Neural progenitor cell (in vitro differentiated cells): Measurements from ENCODE around the gene LRP5. TPM values are rescaled to one million over a fixed set of nuclear protein-coding genes. Genes with fewer than 3 reads are reported as not detected.

ENCODE experiments used
- DNase-seq: peaks from one replicate; pipeline ENCODE4 v3.0.0-alpha.2; 2016; ENCODE audit warnings: low spot score
- H2AFZ ChIP-seq: fragments of 200-600 bp; sonication (generic); replicated peaks from 2 replicates; pipeline ENCODE4 v1.6.1; 2016; ENCODE audit warnings: antibody characterized with exemption
- H3F3A ChIP-seq: fragments of 200-600 bp; sonication (generic); 2 replicates; pipeline ENCODE4 v1.6.1; 2016; ENCODE audit warnings: antibody characterized with exemption, low read depth
- H3K27ac ChIP-seq: fragments of 200-600 bp; sonication (generic); 2 replicates; pipeline ENCODE4 v1.5.1; 2016; ENCODE audit warnings: mild to moderate bottlenecking
- H3K27me3 ChIP-seq: fragments of 200-600 bp; sonication (generic); 2 replicates; pipeline ENCODE4 v1.6.1; 2016; ENCODE audit warnings: mild to moderate bottlenecking, moderate library complexity
- H3K36me3 ChIP-seq: fragments of 200-600 bp; sonication (generic); 2 replicates; pipeline ENCODE4 v1.5.1; 2016
- H3K4me1 ChIP-seq: fragments of 200-600 bp; sonication (generic); 2 replicates; pipeline ENCODE4 v1.6.1; 2016; ENCODE audit warnings: mixed run types
- H3K4me2 ChIP-seq: fragments of 200-600 bp; sonication (generic); 2 replicates; pipeline ENCODE4 v1.6.1; 2016
- H3K4me3 ChIP-seq: fragments of 200-600 bp; sonication (generic); 2 replicates; pipeline ENCODE4 v1.5.1; 2016
- H3K79me2 ChIP-seq: fragments of 200-600 bp; sonication (generic); 2 replicates; pipeline ENCODE4 v1.6.1; 2016; ENCODE audit warnings: low read depth
- H3K9ac ChIP-seq: fragments of 200-600 bp; sonication (generic); 2 replicates; pipeline ENCODE4 v1.6.1; 2016
- H3K9me3 ChIP-seq: fragments of 200-600 bp; sonication (generic); 2 replicates; pipeline ENCODE4 v1.5.1; 2016; ENCODE audit warnings: low read depth
- H4K20me1 ChIP-seq: fragments of 200-600 bp; sonication (generic); 2 replicates; pipeline ENCODE4 v1.6.1; 2016; ENCODE audit warnings: low read depth
- H3K27ac Mint-ChIP-seq: 3 replicates; pipeline ENCODE4 v1.8.0; 2021; ENCODE audit warnings: mixed read lengths
- H3K27me3 Mint-ChIP-seq: 2 replicates; pipeline ENCODE4 v1.8.0; 2022; ENCODE audit warnings: low read depth, mild to moderate bottlenecking, inconsistent platforms, moderate library complexity, mixed read lengths; ENCODE audit not compliant: insufficient read depth
- H3K36me3 Mint-ChIP-seq: 3 replicates; pipeline ENCODE4 v1.8.0; 2021; ENCODE audit warnings: mixed read lengths
- H3K4me1 Mint-ChIP-seq: 3 replicates; pipeline ENCODE4 v1.8.0; 2021; ENCODE audit warnings: mixed read lengths
- H3K4me3 Mint-ChIP-seq: 3 replicates; pipeline ENCODE4 v1.8.0; 2021; ENCODE audit warnings: mild to moderate bottlenecking, moderate library complexity, mixed read lengths
- H3K9me3 Mint-ChIP-seq: 3 replicates; pipeline ENCODE4 v1.8.0; 2020; ENCODE audit warnings: mixed read lengths
- CTCF ChIP-seq: fragments of 200-600 bp; sonication (generic); IDR thresholded peaks from 2 replicates; pipeline ENCODE4 v1.5.1; 2017; ENCODE audit warnings: antibody characterized with exemption, mild to moderate bottlenecking
- EZH2 ChIP-seq: fragments of 200-600 bp; sonication (generic); IDR thresholded peaks from 2 replicates; pipeline ENCODE4 v1.6.1; 2017; ENCODE audit warnings: antibody characterized with exemption, mild to moderate bottlenecking, moderate library complexity
- EZH2phosphoT487 ChIP-seq: fragments of 200-600 bp; sonication (generic); IDR thresholded peaks from 2 replicates; pipeline ENCODE4 v1.6.1; 2017; ENCODE audit warnings: antibody characterized with exemption
- total RNA-seq: library from RNA; depleted of rRNA; stranded (reverse); fragments of >200 nt; gene quantifications from 2 replicates; pipeline ENCODE4 v1.2.3, GENCODE V29; 2015; ENCODE audit warnings: low replicate concordance

LRP5 gene
- total RNA-seq, 1 donor from 2014 or later: 7.3 TPM

DNA sequence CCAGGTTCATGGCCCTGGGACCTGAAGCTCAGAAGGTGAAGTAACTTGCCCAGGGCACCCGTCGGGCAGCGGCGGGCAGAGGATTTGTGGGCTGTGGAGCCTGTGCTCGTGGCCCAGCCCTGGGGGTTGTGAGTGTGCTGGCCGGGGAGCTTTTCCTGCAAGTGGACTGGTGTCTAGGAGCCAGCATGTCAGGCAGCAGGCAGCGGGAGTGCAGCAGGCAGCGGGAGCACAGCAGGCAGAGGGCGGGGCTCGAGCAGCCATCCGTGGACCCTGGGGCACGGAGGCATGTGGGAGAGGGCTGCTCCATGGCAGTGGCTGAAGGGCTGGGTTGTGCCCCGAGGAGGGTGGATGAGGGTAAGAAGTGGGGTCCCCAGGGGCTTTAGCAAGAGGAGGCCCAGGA is 75.4 kb downstream of the LRP5 start:
- Mint-ChIP-seq H3K4me3 (no peak overlapping the region), H3K4me1 (no peaks in the 10 kb centered on the region), H3K27me3 (no peaks in the 10 kb centered on the region), H3K9me3 (no peaks in the 10 kb centered on the region), H3K36me3 (peaks cover 3% of the 10 kb centered on the region), H3K27ac (no peak overlapping the region)
- TF ChIP-seq CTCF (no peak), EZH2phosphoT487 (no peak), EZH2 (no peak)
- no peak overlapping the region for H3K9ac ChIP-seq
- H3K4me2 ChIP-seq: no peak overlapping the region
- H3F3A ChIP-seq: no peaks in the 10 kb centered on the region
- H4K20me1 ChIP-seq: peaks cover 12% of the 10 kb centered on the region
- DNase-seq: no peak
- H2AFZ ChIP-seq: no peak overlapping the region
- no peaks in the 10 kb centered on the region for H3K9me3 ChIP-seq
- H3K27me3 ChIP-seq: no peaks in the 10 kb centered on the region
- H3K4me1 ChIP-seq: no peaks in the 10 kb centered on the region
- no peaks in the 10 kb centered on the region for H3K36me3 ChIP-seq
- no peak overlapping the region for H3K4me3 ChIP-seq
- no peak overlapping the region for H3K27ac ChIP-seq
- H3K79me2 ChIP-seq: no peaks in the 10 kb centered on the region

DNA sequence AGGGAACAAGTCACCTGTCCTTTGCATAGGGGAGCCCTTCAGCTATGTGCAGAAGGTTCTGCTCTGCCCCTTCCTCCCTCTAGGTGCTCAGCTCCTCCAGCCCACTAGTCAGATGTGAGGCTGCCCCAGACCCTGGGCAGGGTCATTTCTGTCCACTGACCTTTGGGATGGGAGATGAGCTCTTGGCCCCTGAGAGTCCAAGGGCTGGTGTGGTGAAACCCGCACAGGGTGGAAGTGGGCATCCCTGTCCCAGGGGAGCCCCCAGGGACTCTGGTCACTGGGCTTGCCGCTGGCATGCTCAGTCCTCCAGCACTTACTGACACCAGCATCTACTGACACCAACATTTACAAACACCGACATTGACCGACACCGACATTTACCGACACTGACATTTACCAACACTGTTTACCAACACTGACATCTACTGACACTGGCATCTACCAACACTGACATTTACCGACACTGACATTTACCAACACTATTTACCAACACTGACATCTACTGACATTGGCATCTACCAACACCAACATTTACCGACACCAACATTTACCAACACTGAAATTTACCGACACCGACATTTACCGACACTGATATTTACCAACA is 76.3 kb downstream of the LRP5 start:
- no peaks in the 10 kb centered on the region for H3K79me2 ChIP-seq
- H3K36me3 Mint-ChIP-seq: peaks cover 3% of the 10 kb centered on the region
- H3K9me3 ChIP-seq: no peaks in the 10 kb centered on the region
- H3K27me3 Mint-ChIP-seq: no peaks in the 10 kb centered on the region
- H3K4me3 Mint-ChIP-seq: no peak overlapping the region
- H4K20me1 ChIP-seq: peaks cover 9% of the 10 kb centered on the region
- no peaks in the 10 kb centered on the region for H3K4me1 ChIP-seq
- H3K4me1 Mint-ChIP-seq: no peaks in the 10 kb centered on the region
- no peaks in the 10 kb centered on the region for H3K9me3 Mint-ChIP-seq
- H3F3A ChIP-seq: no peaks in the 10 kb centered on the region
- H2AFZ ChIP-seq: no peak overlapping the region
- H3K4me3 ChIP-seq: no peak overlapping the region
- TF ChIP-seq EZH2 (no peak), CTCF (no peak), EZH2phosphoT487 (no peak)
- DNase-seq: no peak
- H3K27ac Mint-ChIP-seq: no peak overlapping the region
- H3K36me3 ChIP-seq: no peaks in the 10 kb centered on the region
- H3K4me2 ChIP-seq: no peak overlapping the region
- H3K9ac ChIP-seq: no peak overlapping the region
- H3K27ac ChIP-seq: no peak overlapping the region
- no peaks in the 10 kb centered on the region for H3K27me3 ChIP-seq

GRCh38 chr11:68390315-68390714 is 77.9 kb downstream of the LRP5 start:
- Mint-ChIP-seq H3K27ac (no peak overlapping the region), H3K4me1 (no peaks in the 10 kb centered on the region), H3K36me3 (peaks cover 3% of the 10 kb centered on the region), H3K9me3 (no peaks in the 10 kb centered on the region), H3K4me3 (no peak overlapping the region), H3K27me3 (no peaks in the 10 kb centered on the region)
- no peaks in the 10 kb centered on the region for H3F3A ChIP-seq
- TF ChIP-seq EZH2 (no peak), CTCF (no peak), EZH2phosphoT487 (no peak)
- no peaks in the 10 kb centered on the region for H3K36me3 ChIP-seq
- no peak for DNase-seq
- no peak overlapping the region for H3K27ac ChIP-seq
- no peak overlapping the region for H3K4me3 ChIP-seq
- H3K4me1 ChIP-seq: no peaks in the 10 kb centered on the region
- no peaks in the 10 kb centered on the region for H3K79me2 ChIP-seq
- no peak overlapping the region for H2AFZ ChIP-seq
- no peak overlapping the region for H3K4me2 ChIP-seq
- H4K20me1 ChIP-seq: no peaks in the 10 kb centered on the region
- no peak overlapping the region for H3K9ac ChIP-seq
- H3K9me3 ChIP-seq: no peaks in the 10 kb centered on the region
- H3K27me3 ChIP-seq: no peaks in the 10 kb centered on the region
